ENCODE results near the gene TBL1Y. TPM values are rescaled to one million over a fixed set of nuclear protein-coding genes. Genes with fewer than 3 reads are reported as not detected.

The TBL1Y gene
- total RNA-seq, 2 donors from 2014 or later: 6.9 TPM; not detected in 1

- H3K9ac ChIP-seq (ENCODE audit: extremely low read depth, low read length, poor library complexity, severe bottlenecking): no peak overlapping the region
- H3K4me1 ChIP-seq (ENCODE audit: control insufficient read depth, insufficient read depth, low read length): no peaks in the 10 kb centered on the region
- H3K27me3 ChIP-seq (ENCODE audit: control insufficient read depth, insufficient read depth, low read length, poor library complexity, severe bottlenecking): no peaks in the 10 kb centered on the region
- H3K9me3 Mint-ChIP-seq: no peaks in the 10 kb centered on the region
- H3K36me3 ChIP-seq (ENCODE audit: control insufficient read depth, insufficient read depth, low read length): no peaks in the 10 kb centered on the region
- no peaks in the 10 kb centered on the region for H3K36me3 Mint-ChIP-seq (ENCODE audit: low read depth)
- no peak for DNase-seq
- H3K27me3 Mint-ChIP-seq (ENCODE audit: insufficient read depth): no peaks in the 10 kb centered on the region
- no peak overlapping the region for H3K4me3 ChIP-seq (ENCODE audit: low read length)
- WGBS, 2 experiments (ENCODE audit: insufficient coverage in 1 of 2, insufficient read length in 1 of 2): 85 to 100% methylated on average over 1 to 2 of the region's 2 CpGs
- H3K9me3 ChIP-seq (ENCODE audit: control insufficient read depth, low read length): no peaks in the 10 kb centered on the region
- no peak overlapping the region for H3K27ac ChIP-seq (ENCODE audit: low read depth, low read length)
- no peak overlapping the region for H3K27ac Mint-ChIP-seq
- TF ChIP-seq, protein P1, sequence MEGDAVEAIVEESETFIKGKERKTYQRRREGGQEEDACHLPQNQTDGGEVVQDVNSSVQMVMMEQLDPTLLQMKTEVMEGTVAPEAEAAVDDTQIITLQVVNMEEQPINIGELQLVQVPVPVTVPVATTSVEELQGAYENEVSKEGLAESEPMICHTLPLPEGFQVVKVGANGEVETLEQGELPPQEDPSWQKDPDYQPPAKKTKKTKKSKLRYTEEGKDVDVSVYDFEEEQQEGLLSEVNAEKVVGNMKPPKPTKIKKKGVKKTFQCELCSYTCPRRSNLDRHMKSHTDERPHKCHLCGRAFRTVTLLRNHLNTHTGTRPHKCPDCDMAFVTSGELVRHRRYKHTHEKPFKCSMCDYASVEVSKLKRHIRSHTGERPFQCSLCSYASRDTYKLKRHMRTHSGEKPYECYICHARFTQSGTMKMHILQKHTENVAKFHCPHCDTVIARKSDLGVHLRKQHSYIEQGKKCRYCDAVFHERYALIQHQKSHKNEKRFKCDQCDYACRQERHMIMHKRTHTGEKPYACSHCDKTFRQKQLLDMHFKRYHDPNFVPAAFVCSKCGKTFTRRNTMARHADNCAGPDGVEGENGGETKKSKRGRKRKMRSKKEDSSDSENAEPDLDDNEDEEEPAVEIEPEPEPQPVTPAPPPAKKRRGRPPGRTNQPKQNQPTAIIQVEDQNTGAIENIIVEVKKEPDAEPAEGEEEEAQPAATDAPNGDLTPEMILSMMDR (conservative IDR thresholded peaks at IDR 0.05): no peak
- no peak overlapping the region for H3K4me3 Mint-ChIP-seq
- no peaks in the 10 kb centered on the region for H3K4me1 Mint-ChIP-seq
Measured at GRCh38 chrY:7013051-7013450, 102.6 kb downstream of the TBL1Y start.

- Histone ChIP-seq H3K4me3 (ENCODE audit: low read length) (no peak overlapping the region), H3K4me1 (ENCODE audit: control insufficient read depth, insufficient read depth, low read length) (no peaks in the 10 kb centered on the region), H3K36me3 (ENCODE audit: control insufficient read depth, insufficient read depth, low read length) (no peaks in the 10 kb centered on the region), H3K9me3 (ENCODE audit: control insufficient read depth, low read length) (no peaks in the 10 kb centered on the region), H3K27me3 (ENCODE audit: control insufficient read depth, insufficient read depth, low read length, poor library complexity, severe bottlenecking) (no peaks in the 10 kb centered on the region), H3K9ac (ENCODE audit: extremely low read depth, low read length, poor library complexity, severe bottlenecking) (no peak overlapping the region), H3K27ac (ENCODE audit: low read depth, low read length) (no peak overlapping the region)
- H3K4me3 Mint-ChIP-seq: no peak overlapping the region
- DNase-seq: no peak
- TF ChIP-seq, protein P1 (conservative IDR thresholded peaks at IDR 0.05): no peak
- WGBS, 2 experiments (ENCODE audit: insufficient coverage in 1 of 2, insufficient read length in 1 of 2): 83 to 96% methylated on average over 1 to 4 of the region's 4 CpGs
- no peaks in the 10 kb centered on the region for H3K36me3 Mint-ChIP-seq (ENCODE audit: low read depth)
- H3K27ac Mint-ChIP-seq: no peak overlapping the region
- H3K27me3 Mint-ChIP-seq (ENCODE audit: insufficient read depth): no peaks in the 10 kb centered on the region
- no peaks in the 10 kb centered on the region for H3K4me1 Mint-ChIP-seq
- H3K9me3 Mint-ChIP-seq: no peaks in the 10 kb centered on the region
Measured at GRCh38 chrY:7016521-7016920, 106.0 kb downstream of the TBL1Y start.

GRCh38 chrY:7017244-7018080 is 107.0 kb downstream of the TBL1Y start:
- Histone ChIP-seq H3K36me3 (ENCODE audit: control insufficient read depth, insufficient read depth, low read length) (no peaks in the 10 kb centered on the region), H3K27me3 (ENCODE audit: control insufficient read depth, insufficient read depth, low read length, poor library complexity, severe bottlenecking) (no peaks in the 10 kb centered on the region), H3K4me1 (ENCODE audit: control insufficient read depth, insufficient read depth, low read length) (no peaks in the 10 kb centered on the region), H3K9ac (ENCODE audit: extremely low read depth, low read length, poor library complexity, severe bottlenecking) (no peak overlapping the region), H3K27ac (ENCODE audit: low read depth, low read length) (no peak overlapping the region), H3K4me3 (ENCODE audit: low read length) (no peak overlapping the region), H3K9me3 (ENCODE audit: control insufficient read depth, low read length) (no peaks in the 10 kb centered on the region)
- no peaks in the 10 kb centered on the region for H3K4me1 Mint-ChIP-seq
- H3K9me3 Mint-ChIP-seq: no peaks in the 10 kb centered on the region
- H3K27me3 Mint-ChIP-seq (ENCODE audit: insufficient read depth): no peaks in the 10 kb centered on the region
- H3K4me3 Mint-ChIP-seq: no peak overlapping the region
- DNase-seq: no peak
- WGBS, 2 experiments (ENCODE audit: insufficient coverage in 1 of 2, insufficient read length in 1 of 2): 92% methylated on average over 6 of the region's 6 CpGs; no CpG with 5 or more reads in 1 of the 2 experiments
- no peak overlapping the region for H3K27ac Mint-ChIP-seq
- TF ChIP-seq, protein P1 (conservative IDR thresholded peaks at IDR 0.05): no peak
- H3K36me3 Mint-ChIP-seq (ENCODE audit: low read depth): no peaks in the 10 kb centered on the region
